EL (cell line): ENCODE measurements around the gene PPP1R14C.
"Not testable (repeated sequence)": the region's sequence is repeated elsewhere in the genome, so short reads cannot be mapped to it uniquely, and the experiment has no call there.

Source experiments
- DNase-seq: peaks from one replicate; pipeline ENCODE4 v3.0.0-alpha.2; 2016

The PPP1R14C gene

GRCh38 chr6:150172929-150173328 is 30.1 kb downstream of the PPP1R14C start:
- no peak for DNase-seq

GRCh38 chr6:150175586-150176151 is 32.8 kb downstream of the PPP1R14C start:
- DNase-seq: no peak

- DNase-seq: no peak
Measured at GRCh38 chr6:150176152-150176551, 33.3 kb downstream of the PPP1R14C start.

GRCh38 chr6:150176659-150177058 is 33.8 kb downstream of the PPP1R14C start:
- no peak for DNase-seq

GRCh38 chr6:150177259-150177951 is 34.6 kb downstream of the PPP1R14C start:
- DNase-seq: no peak

GRCh38 chr6:150177952-150178520 is 35.2 kb downstream of the PPP1R14C start:
- DNase-seq: no peak

- no peak for DNase-seq
Measured at GRCh38 chr6:150179030-150179429, 36.2 kb downstream of the PPP1R14C start.

- DNase-seq: not testable (repeated sequence)
Measured at GRCh38 chr6:150179907-150180424, 37.1 kb downstream of the PPP1R14C start.

- DNase-seq: no peak
Measured at GRCh38 chr6:150180517-150180916, 37.7 kb downstream of the PPP1R14C start.

GRCh38 chr6:150182460-150183078 is 39.7 kb downstream of the PPP1R14C start:
- DNase-seq: no peak

GRCh38 chr6:150183105-150183504 is 40.3 kb downstream of the PPP1R14C start:
- no peak for DNase-seq

- no peak for DNase-seq
Measured at GRCh38 chr6:150183966-150184365, 41.1 kb downstream of the PPP1R14C start.

GRCh38 chr6:150184850-150185731 is 42.2 kb downstream of the PPP1R14C start:
- no peak for DNase-seq

- no peak for DNase-seq
Measured at GRCh38 chr6:150185732-150186117, 42.9 kb downstream of the PPP1R14C start.

GRCh38 chr6:150186129-150186898 is 43.5 kb downstream of the PPP1R14C start:
- DNase-seq: no peak

- DNase-seq: not testable (repeated sequence)
Measured at GRCh38 chr6:150187433-150187832, 44.6 kb downstream of the PPP1R14C start.

GRCh38 chr6:150189122-150189521 is 46.3 kb downstream of the PPP1R14C start:
- no peak for DNase-seq

- DNase-seq: no peak
Measured at GRCh38 chr6:150191809-150192208, 49.0 kb downstream of the PPP1R14C start.

- DNase-seq: no peak
Measured at GRCh38 chr6:150194195-150194594, 51.4 kb downstream of the PPP1R14C start.

GRCh38 chr6:150195996-150196417 is 53.2 kb downstream of the PPP1R14C start:
- DNase-seq: no peak

GRCh38 chr6:150196942-150197745 is 54.3 kb downstream of the PPP1R14C start:
- no peak for DNase-seq
